Measurements from ENCODE around the gene ADAMTSL5.

GRCh38 chr19:1522061-1522460, 9.2 kb upstream of the ADAMTSL5 start:
- TF ChIP-seq CTCF (IDR thresholded peaks at IDR 0.05) = no peak
- TF ChIP-seq POLR2A (IDR thresholded peaks at IDR 0.05) = no peak

Data from sigmoid colon (tissue), 3 donors.